ENCODE data around the gene THOP1. TPM values are rescaled to one million over a fixed set of nuclear protein-coding genes. Genes with fewer than 3 reads are reported as not detected.

Gene THOP1
- total RNA-seq, 1 donor from 2014 or later, result 67.3 TPM

DNA sequence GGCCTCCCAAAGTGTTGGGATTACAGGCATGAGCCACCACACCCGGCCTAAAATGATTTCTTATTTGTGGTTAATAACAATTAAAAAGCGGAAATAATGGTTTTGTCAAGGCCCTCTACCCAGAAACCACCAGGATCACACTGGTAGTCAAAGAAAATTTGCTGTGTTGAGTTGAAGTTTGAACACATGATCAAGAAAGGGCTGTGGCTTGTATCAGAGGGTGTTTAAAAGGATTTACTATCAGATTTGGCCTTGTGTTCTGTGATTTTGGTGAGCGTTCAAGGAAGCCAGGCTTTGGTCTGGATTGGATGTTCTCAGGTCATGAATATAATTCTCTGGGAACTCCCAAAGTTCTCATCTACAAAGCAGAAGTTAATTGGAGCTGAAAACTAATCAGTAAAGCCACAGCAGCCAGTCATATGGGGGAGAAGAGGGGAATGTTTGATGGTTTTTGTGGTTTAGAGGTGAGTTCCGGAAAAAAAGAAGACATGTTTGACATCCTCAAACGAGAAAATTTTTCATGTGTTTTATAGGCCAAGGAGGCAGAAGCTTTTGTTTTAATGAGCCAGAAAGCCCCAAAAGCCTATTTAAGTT lies 71.3 kb downstream of the THOP1 start:
- H3K9me3 ChIP-seq, result peaks cover 74 to 90% of the 10 kb centered on the region in 2 donors
- H3K27ac ChIP-seq, result no peak overlapping the region
- H3K4me1 ChIP-seq, result no peaks in the 10 kb centered on the region
- intact Hi-C loops (cut with DNase I), result loop anchor here (10.0 kb wide), 1 partner anchor 192 kb away; no protein-coding TSS in a partner anchor
- H3K27me3 ChIP-seq, result no peaks in the 10 kb centered on the region
- H3K36me3 ChIP-seq, result peaks cover 31 to 52% of the 10 kb centered on the region in 2 donors
- DNase-seq (ENCODE audit: low spot score in 2 of 2), result no peak
- H3K4me3 ChIP-seq, result no peak overlapping the region
- TF ChIP-seq, protein P1, sequence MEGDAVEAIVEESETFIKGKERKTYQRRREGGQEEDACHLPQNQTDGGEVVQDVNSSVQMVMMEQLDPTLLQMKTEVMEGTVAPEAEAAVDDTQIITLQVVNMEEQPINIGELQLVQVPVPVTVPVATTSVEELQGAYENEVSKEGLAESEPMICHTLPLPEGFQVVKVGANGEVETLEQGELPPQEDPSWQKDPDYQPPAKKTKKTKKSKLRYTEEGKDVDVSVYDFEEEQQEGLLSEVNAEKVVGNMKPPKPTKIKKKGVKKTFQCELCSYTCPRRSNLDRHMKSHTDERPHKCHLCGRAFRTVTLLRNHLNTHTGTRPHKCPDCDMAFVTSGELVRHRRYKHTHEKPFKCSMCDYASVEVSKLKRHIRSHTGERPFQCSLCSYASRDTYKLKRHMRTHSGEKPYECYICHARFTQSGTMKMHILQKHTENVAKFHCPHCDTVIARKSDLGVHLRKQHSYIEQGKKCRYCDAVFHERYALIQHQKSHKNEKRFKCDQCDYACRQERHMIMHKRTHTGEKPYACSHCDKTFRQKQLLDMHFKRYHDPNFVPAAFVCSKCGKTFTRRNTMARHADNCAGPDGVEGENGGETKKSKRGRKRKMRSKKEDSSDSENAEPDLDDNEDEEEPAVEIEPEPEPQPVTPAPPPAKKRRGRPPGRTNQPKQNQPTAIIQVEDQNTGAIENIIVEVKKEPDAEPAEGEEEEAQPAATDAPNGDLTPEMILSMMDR (IDR thresholded peaks at IDR 0.05), result no peak

GRCh38 chr19:2858864-2859263 lies 73.6 kb downstream of the THOP1 start:
- H3K9me3 ChIP-seq, result peaks cover 51 to 67% of the 10 kb centered on the region in 2 donors
- H3K27me3 ChIP-seq, result no peaks in the 10 kb centered on the region
- TF ChIP-seq, protein P1 (IDR thresholded peaks at IDR 0.05), result no peak
- no peaks in the 10 kb centered on the region for H3K4me1 ChIP-seq
- no peak for DNase-seq (ENCODE audit: low spot score in 2 of 2)
- no peak overlapping the region for H3K27ac ChIP-seq
- H3K36me3 ChIP-seq, result peaks cover 8 to 29% of the 10 kb centered on the region in 2 donors
- intact Hi-C loops (cut with DNase I), result loop anchor here (10.0 kb wide), 1 partner anchor 194 kb away; no protein-coding TSS in a partner anchor
- no peak overlapping the region for H3K4me3 ChIP-seq

DNA sequence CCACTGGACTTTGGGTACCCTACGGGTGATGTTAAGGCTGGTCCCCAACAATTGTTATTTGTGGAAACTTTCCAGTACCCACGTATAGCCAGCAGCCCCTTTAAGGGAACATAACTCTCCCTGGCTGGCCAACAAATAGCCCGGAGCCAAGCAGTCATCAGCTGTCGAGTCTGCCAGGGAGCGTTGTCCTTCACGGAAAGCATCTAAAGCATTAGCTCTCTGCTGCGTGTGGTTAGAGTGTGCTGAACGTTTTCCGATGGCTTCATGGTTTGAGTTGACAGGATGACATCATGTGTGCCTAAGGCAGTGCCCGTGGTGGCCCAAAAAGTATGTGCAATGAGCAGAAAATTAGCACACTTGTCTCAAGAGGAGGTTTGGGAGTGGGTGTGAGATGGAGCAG lies 78.5 kb downstream of the THOP1 start:
- peaks cover 11 to 18% of the 10 kb centered on the region in 2 donors for H3K9me3 ChIP-seq
- no peak overlapping the region for H3K27ac ChIP-seq
- no peaks in the 10 kb centered on the region for H3K27me3 ChIP-seq
- intact Hi-C loops (cut with DNase I), result no loop called here
- DNase-seq (ENCODE audit: low spot score in 2 of 2), result no peak
- no peaks in the 10 kb centered on the region for H3K4me1 ChIP-seq
- TF ChIP-seq, protein P1 (IDR thresholded peaks at IDR 0.05), result no peak
- no peaks in the 10 kb centered on the region for H3K36me3 ChIP-seq
- no peak overlapping the region for H3K4me3 ChIP-seq

Other genes starting within 250 kb of the THOP1 start
- 0.96 TPM for gene GNG7, start 82.8 kb upstream of the THOP1 start, total RNA-seq
- not detected for gene DIRAS1, start 64.1 kb upstream of the THOP1 start, total RNA-seq
- gene SLC39A3, start 45.5 kb upstream of the THOP1 start, total RNA-seq, result 72.7 TPM
- gene SGTA, start 2.2 kb upstream of the THOP1 start, total RNA-seq, result 29.8 TPM
- gene ZNF554, start 34.4 kb downstream of the THOP1 start, total RNA-seq, result 1.1 TPM
- gene ZNF555, start 56.0 kb downstream of the THOP1 start, total RNA-seq, result 6.8 TPM
- not detected for gene ZNF556, start 81.8 kb downstream of the THOP1 start, total RNA-seq
- 9.8 TPM for gene ZNF57, start 115.4 kb downstream of the THOP1 start, total RNA-seq
- 3.0 TPM for gene ZNF77, start 159.5 kb downstream of the THOP1 start, total RNA-seq
- not detected for gene TLE6, start 192.1 kb downstream of the THOP1 start, total RNA-seq
- 86.3 TPM for gene TLE2, start 243.8 kb downstream of the THOP1 start, total RNA-seq